GM23338 (cell line): ENCODE results near the gene CDH4. TPM values are rescaled to one million over a fixed set of nuclear protein-coding genes. Genes with fewer than 3 reads are reported as not detected.

Source experiments
- ATAC-seq: fragments of 200-7000 bp; cut with Tn5 transposase; 3 replicates; pipeline ENCODE4 v1.9.1; 2020
- DNase-seq: peaks from one replicate; pipeline ENCODE4 v3.0.0-alpha.2; 2015; ENCODE audit warnings: low spot score
- H2AFZ ChIP-seq: fragments of 200-600 bp; sonication (generic); 2 replicates; pipeline ENCODE4 v1.8.0; 2016; ENCODE audit warnings: antibody characterized with exemption, mild to moderate bottlenecking, moderate library complexity
- H3F3A ChIP-seq: fragments of 200-600 bp; sonication (generic); replicated peaks from 2 replicates; pipeline ENCODE4 v1.8.0; 2017; ENCODE audit warnings: antibody characterized with exemption, mixed run types, low read depth
- H3K27ac ChIP-seq: fragments of 200-600 bp; sonication (generic); 2 replicates; pipeline ENCODE4 v1.6.1; 2016; ENCODE audit warnings: low read depth
- H3K27me3 ChIP-seq: fragments of 200-600 bp; sonication (generic); 2 replicates; pipeline ENCODE4 v1.8.0; 2016; ENCODE audit warnings: mild to moderate bottlenecking, mixed run types, moderate library complexity; ENCODE audit not compliant: insufficient read depth
- H3K36me3 ChIP-seq: fragments of 200-600 bp; sonication (generic); 2 replicates; pipeline ENCODE4 v1.8.0; 2016; ENCODE audit warnings: mild to moderate bottlenecking; ENCODE audit not compliant: insufficient read depth
- H3K4me1 ChIP-seq: fragments of 200-600 bp; sonication (generic); 2 replicates; pipeline ENCODE4 v1.8.0; 2016; ENCODE audit warnings: mild to moderate bottlenecking, moderate library complexity; ENCODE audit not compliant: insufficient read depth
- H3K4me2 ChIP-seq: fragments of 200-600 bp; sonication (generic); 2 replicates; pipeline ENCODE4 v1.7.1; 2017; ENCODE audit warnings: mixed run types
- H3K4me3 ChIP-seq: fragments of 200-600 bp; sonication (generic); 2 replicates; pipeline ENCODE4 v1.6.1; 2016; ENCODE audit warnings: mixed run types
- H3K79me2 ChIP-seq: fragments of 200-600 bp; sonication (generic); replicated peaks from 2 replicates; pipeline ENCODE4 v1.8.0; 2017; ENCODE audit warnings: mild to moderate bottlenecking; ENCODE audit not compliant: insufficient read depth
- H3K9me2 ChIP-seq: fragments of 200-600 bp; sonication (generic); 2 replicates; pipeline ENCODE4 v1.8.0; 2017; ENCODE audit not compliant: insufficient read depth
- H4K20me1 ChIP-seq: fragments of 200-600 bp; sonication (generic); replicated peaks from 2 replicates; pipeline ENCODE4 v1.8.0; 2017; ENCODE audit warnings: mild to moderate bottlenecking; ENCODE audit not compliant: insufficient read depth
- H3K27ac Mint-ChIP-seq: 2 replicates; pipeline ENCODE4 v1.8.0; 2020; ENCODE audit warnings: inconsistent platforms, mild to moderate bottlenecking, moderate library complexity, mixed read lengths
- H3K27me3 Mint-ChIP-seq: 3 replicates; pipeline ENCODE4 v1.8.0; 2022; ENCODE audit warnings: low read depth, mild to moderate bottlenecking, moderate library complexity, mixed read lengths, inconsistent platforms; ENCODE audit not compliant: insufficient read depth, poor library complexity
- H3K36me3 Mint-ChIP-seq: 3 replicates; pipeline ENCODE4 v1.8.0; 2021; ENCODE audit warnings: low read depth, mild to moderate bottlenecking, inconsistent platforms, moderate library complexity, mixed read lengths
- H3K4me1 Mint-ChIP-seq: 3 replicates; pipeline ENCODE4 v1.8.0; 2020; ENCODE audit warnings: mild to moderate bottlenecking, inconsistent platforms, mixed read lengths
- H3K4me3 Mint-ChIP-seq: 3 replicates; pipeline ENCODE4 v1.8.0; 2021; ENCODE audit warnings: moderate library complexity, mild to moderate bottlenecking, inconsistent platforms, mixed read lengths
- H3K9me3 Mint-ChIP-seq: 3 replicates; pipeline ENCODE4 v1.8.0; 2020; ENCODE audit warnings: moderate library complexity, mild to moderate bottlenecking, inconsistent platforms, mixed read lengths
- NANOG ChIP-seq: IDR thresholded peaks from 2 replicates; pipeline ENCODE4 v1.6.1; 2016; ENCODE audit warnings: antibody characterized with exemption, borderline replicate concordance
- POLR2AphosphoS5 ChIP-seq: IDR thresholded peaks from 2 replicates; pipeline ENCODE4 v1.6.1; 2016; ENCODE audit warnings: antibody characterized with exemption, low read depth
- REST ChIP-seq: IDR thresholded peaks from one replicate; pipeline ENCODE4 v1.6.1; 2018; ENCODE audit warnings: antibody characterized with exemption; ENCODE audit not compliant: unreplicated experiment
- STAT1 ChIP-seq: IDR thresholded peaks from one replicate; pipeline ENCODE4 v1.6.1; 2016; ENCODE audit warnings: antibody characterized with exemption; ENCODE audit not compliant: unreplicated experiment
- ZNF114 ChIP-seq: fragments of 250-450 bp; sonication (Bioruptor Pico); IDR thresholded peaks from 2 replicates; pipeline ENCODE4 v1.5.0; 2020; ENCODE audit warnings: mild to moderate bottlenecking, moderate library complexity
- polyA plus RNA-seq: library from polyadenylated mRNA; unstranded; fragments of >200 nt; fragmentation: Nextera tagmentation; extraction: Ambion mirVana; gene quantifications from 2 replicates; pipeline ENCODE4 v1.2.1, GENCODE V29; 2016
- total RNA-seq: library from RNA; depleted of rRNA; stranded (reverse); fragments of >200 nt; shearing (Covaris generic); gene quantifications from 2 replicates; pipeline ENCODE4 v1.2.3, GENCODE V29; 2014

The CDH4 gene
- total and polyA plus RNA-seq, 2 experiments from 2014 or later: 1.2 to 4.2 TPM

GRCh38 chr20:61291166-61291829 lies 39.2 kb downstream of the CDH4 start:
- no peak for DNase-seq
- Histone ChIP-seq H3K4me1 (no peaks in the 10 kb centered on the region), H3F3A (no peaks in the 10 kb centered on the region), H3K27me3 (no peaks in the 10 kb centered on the region), H3K36me3 (no peaks in the 10 kb centered on the region), H3K4me2 (no peak overlapping the region), H2AFZ (no peak overlapping the region), H3K79me2 (no peaks in the 10 kb centered on the region), H3K9me2 (no peaks in the 10 kb centered on the region), H4K20me1 (no peaks in the 10 kb centered on the region; the same call in 1 of the 2 replicates), H3K4me3 (no peak overlapping the region), H3K27ac (no peak overlapping the region)
- peaks cover 16% of the 10 kb centered on the region for H3K4me1 Mint-ChIP-seq
- no peaks in the 10 kb centered on the region; the same call in 1 of the 3 replicates for H3K9me3 Mint-ChIP-seq
- H3K27ac Mint-ChIP-seq: no peak overlapping the region
- no peak for TF ChIP-seq ZNF114 (CRISPR knock-in tag)
- no peaks in the 10 kb centered on the region; the same call in 2 of the 3 replicates for H3K36me3 Mint-ChIP-seq
- no peak overlapping the region for H3K4me3 Mint-ChIP-seq
- ATAC-seq: no peak
- peaks cover 2% of the 10 kb centered on the region for H3K27me3 Mint-ChIP-seq

- H3K36me3 ChIP-seq: no peaks in the 10 kb centered on the region
- DNase-seq: no peak
- Mint-ChIP-seq H3K4me1 (peaks cover 16% of the 10 kb centered on the region), H3K36me3 (no peaks in the 10 kb centered on the region; the same call in 2 of the 3 replicates), H3K4me3 (no peak overlapping the region), H3K9me3 (no peaks in the 10 kb centered on the region; the same call in 1 of the 3 replicates), H3K27ac (no peak overlapping the region), H3K27me3 (peaks cover 2% of the 10 kb centered on the region)
- H4K20me1 ChIP-seq: no peaks in the 10 kb centered on the region
- H3K27ac ChIP-seq: no peak overlapping the region
- H2AFZ ChIP-seq: no peak overlapping the region
- H3K9me2 ChIP-seq: no peaks in the 10 kb centered on the region
- H3K4me2 ChIP-seq: no peak overlapping the region
- H3K27me3 ChIP-seq: no peaks in the 10 kb centered on the region
- no peak for TF ChIP-seq STAT1
- no peak for TF ChIP-seq REST
- TF ChIP-seq POLR2AphosphoS5: no peak
- no peak for TF ChIP-seq ZNF114 (CRISPR knock-in tag)
- no peak for TF ChIP-seq NANOG
- H3K4me3 ChIP-seq: no peak overlapping the region
- H3F3A ChIP-seq: no peaks in the 10 kb centered on the region
- ATAC-seq: no peak
- no peaks in the 10 kb centered on the region for H3K79me2 ChIP-seq
- H3K4me1 ChIP-seq: no peaks in the 10 kb centered on the region
These were observed 40.3 kb downstream of the CDH4 start for GRCh38 chr20:61292391-61292790.
